Epithelial cell of proximal tubule (primary cell): ENCODE results near the gene COL16A1. TPM values are rescaled to one million over a fixed set of nuclear protein-coding genes. Genes with fewer than 3 reads are reported as not detected.

Experiments used
- DNase-seq: peaks from one replicate; pipeline ENCODE4 v3.0.0-alpha.2; 2011; ENCODE audit warnings: low read depth
- H3K4me3 ChIP-seq: 2 replicates; pipeline ENCODE4 v1.5.1; 2011; ENCODE audit warnings: low read depth, mild to moderate bottlenecking, low read length
- total RNA-seq: library from RNA; depleted of rRNA; stranded (reverse); fragments of >200 nt; gene quantifications from 2 replicates; pipeline ENCODE4 v1.2.3, GENCODE V29; 2015
- TF ChIP-seq, protein P1 (sequence below): conservative IDR thresholded peaks from 2 replicates; pipeline ENCODE4 v1.5.1; 2012; ENCODE audit warnings: low read depth, mild to moderate bottlenecking, low read length

Gene COL16A1
- 5.2 and 5.3 TPM in 2 replicates for total RNA-seq

DNA sequence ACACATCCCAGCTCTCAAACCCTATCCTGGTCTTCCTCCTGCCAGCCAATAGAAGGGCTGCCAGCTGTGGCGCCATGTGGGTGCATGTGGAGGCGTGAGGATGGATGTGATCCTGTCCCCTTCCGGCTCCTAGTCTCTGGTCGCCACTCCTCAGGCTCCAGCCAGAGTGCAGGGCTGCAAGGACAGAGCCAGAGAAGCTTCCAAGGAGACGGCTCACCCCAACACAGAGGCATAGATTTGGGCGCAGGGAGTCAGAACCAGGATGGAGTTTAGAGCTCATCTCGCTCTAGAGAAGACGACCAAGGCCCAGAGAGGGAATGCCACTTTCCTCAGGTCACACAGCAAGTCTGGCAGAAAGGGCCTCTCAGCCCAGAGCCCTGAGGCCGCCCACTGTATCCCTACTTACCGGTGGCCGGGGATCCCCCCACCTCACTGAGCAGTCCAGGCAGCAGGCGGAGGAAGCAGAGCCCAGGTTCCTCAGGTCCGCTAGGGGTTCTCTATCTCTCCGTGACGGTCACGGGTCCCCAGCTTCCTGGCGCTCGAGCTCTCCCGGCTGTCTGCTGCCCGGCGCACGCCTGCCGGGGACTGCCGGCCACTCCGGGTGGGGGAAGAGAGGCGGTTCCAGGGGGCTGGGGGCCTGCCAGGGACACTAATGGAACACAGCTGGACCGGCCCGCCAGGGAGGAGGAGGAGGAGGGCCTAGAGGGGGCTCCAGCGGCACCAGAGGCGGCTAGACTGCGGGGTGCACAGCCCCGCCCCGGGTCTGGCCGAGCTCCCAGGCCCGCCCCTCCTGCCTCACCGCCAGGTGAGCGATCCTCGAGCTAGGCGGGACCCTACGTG is at the start of gene COL16A1:
COL16A1 (minus strand) TSS at position 587 of the 840 bp plus-strand sequence. CDS start 1,824 bp downstream, outside the sequence.
- TF ChIP-seq, protein P1, sequence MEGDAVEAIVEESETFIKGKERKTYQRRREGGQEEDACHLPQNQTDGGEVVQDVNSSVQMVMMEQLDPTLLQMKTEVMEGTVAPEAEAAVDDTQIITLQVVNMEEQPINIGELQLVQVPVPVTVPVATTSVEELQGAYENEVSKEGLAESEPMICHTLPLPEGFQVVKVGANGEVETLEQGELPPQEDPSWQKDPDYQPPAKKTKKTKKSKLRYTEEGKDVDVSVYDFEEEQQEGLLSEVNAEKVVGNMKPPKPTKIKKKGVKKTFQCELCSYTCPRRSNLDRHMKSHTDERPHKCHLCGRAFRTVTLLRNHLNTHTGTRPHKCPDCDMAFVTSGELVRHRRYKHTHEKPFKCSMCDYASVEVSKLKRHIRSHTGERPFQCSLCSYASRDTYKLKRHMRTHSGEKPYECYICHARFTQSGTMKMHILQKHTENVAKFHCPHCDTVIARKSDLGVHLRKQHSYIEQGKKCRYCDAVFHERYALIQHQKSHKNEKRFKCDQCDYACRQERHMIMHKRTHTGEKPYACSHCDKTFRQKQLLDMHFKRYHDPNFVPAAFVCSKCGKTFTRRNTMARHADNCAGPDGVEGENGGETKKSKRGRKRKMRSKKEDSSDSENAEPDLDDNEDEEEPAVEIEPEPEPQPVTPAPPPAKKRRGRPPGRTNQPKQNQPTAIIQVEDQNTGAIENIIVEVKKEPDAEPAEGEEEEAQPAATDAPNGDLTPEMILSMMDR, result peak; percentile 5
- peak within 1 kb of the TSS; percentile 26 for H3K4me3 ChIP-seq
- no peak for DNase-seq

DNA sequence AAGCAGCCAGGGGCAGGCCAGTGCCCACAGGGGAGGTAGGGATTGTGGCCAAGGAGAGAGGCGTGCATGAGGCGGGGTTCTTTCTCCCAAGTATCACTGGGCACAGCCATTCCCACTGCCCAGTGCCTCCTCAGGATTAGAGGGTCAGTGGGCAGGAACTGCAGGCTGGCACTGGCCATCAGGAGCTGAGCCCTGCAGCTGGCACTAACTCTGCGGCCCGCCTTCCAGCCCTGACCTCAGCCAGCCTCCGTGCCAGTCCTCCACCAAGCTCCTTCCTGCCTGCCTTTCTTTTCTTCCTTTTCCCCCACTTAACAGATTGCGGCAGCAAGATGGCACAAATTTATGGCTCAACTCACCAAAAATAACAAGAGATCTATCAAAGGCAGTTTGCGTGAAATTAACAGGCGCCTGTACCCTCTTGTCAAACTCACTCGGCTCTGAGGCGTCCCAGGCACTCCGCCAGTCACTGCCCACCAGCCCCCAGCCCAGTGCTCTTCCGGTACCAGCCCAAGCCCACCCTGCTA is 49.2 kb upstream of the COL16A1 start:
- DNase-seq, result no peak
- no peak overlapping the region for H3K4me3 ChIP-seq
- TF ChIP-seq, protein P1, result no peak

DNA sequence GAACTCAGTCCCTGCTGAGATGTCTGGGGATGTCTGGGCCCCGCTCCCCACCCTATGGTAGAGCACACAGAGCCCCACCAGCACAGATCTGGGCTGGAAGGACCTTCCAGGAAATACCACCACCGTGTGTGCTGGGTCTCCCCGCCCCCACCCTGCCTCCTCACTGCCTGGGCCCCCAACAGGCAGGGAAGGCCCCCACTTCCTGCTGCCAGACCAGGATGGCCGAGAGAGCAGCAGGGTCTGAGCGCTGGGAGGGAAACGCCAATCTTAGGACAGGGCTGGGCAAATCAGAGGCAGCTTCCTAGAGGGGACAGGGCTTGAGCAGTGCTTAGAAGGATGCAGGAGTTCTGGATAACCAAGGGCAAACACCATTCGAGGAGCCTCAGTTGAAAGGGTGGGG is 48.4 kb upstream of the COL16A1 start:
- no peak for DNase-seq
- H3K4me3 ChIP-seq, result no peak overlapping the region

DNA sequence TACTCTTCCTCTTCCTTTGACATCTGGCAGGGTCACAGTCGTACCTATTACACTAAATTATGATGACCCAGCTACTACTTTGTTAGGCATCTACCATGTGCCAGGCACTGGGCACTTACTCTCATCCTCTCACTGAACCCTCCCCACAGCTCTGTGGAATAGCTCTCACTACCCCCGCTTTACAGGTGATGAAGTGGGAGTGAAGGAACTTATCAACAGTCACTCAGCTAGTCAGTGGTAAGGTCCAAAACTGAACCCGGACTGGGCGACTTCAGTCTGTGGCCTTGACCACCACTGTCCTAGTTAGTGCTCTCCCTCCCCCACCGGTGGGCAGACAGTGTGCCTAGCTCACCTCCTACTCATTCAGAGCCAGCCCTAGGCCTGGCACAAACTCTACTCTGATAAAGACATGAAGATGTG is 48.0 kb upstream of the COL16A1 start:
- TF ChIP-seq, protein P1, result no peak
- H3K4me3 ChIP-seq, result no peak overlapping the region
- no peak for DNase-seq

More for the DNA sequence above, 48.4 kb upstream of the COL16A1 start:
- TF ChIP-seq, protein P1, result no peak

DNA sequence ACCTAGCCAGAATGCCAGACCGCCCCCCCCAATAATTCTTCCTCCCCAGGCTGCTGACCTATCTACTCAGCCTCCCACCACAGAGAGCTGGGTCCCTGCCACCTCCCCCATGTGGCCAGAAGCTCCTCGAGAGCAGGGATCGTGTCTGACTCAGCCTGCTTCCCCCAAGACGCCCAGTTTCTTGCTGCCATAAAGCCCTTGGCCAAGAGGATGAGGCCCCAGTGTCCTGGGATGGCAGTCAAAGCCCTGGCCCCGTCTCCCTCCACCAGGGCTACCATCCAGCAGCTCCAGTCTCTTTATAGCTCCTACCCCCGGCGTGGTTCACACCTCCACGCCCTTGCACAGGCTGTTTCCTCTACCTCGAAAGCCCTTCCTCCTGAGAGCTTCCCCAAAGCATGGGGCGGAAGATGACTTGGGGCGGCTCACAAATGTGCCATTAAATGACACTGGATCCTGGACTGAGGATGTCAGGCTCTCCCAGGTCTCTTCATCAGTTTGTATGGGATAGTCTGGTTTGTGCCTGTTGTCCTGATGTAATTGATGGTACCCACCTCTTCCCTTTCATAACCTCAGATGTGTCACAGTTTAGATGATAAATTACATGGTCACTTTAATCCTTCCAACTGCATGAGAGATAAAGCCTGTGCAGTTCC is 47.2 kb upstream of the COL16A1 start:
- TF ChIP-seq, protein P1, result no peak
- no peak for DNase-seq
- no peak overlapping the region for H3K4me3 ChIP-seq

DNA sequence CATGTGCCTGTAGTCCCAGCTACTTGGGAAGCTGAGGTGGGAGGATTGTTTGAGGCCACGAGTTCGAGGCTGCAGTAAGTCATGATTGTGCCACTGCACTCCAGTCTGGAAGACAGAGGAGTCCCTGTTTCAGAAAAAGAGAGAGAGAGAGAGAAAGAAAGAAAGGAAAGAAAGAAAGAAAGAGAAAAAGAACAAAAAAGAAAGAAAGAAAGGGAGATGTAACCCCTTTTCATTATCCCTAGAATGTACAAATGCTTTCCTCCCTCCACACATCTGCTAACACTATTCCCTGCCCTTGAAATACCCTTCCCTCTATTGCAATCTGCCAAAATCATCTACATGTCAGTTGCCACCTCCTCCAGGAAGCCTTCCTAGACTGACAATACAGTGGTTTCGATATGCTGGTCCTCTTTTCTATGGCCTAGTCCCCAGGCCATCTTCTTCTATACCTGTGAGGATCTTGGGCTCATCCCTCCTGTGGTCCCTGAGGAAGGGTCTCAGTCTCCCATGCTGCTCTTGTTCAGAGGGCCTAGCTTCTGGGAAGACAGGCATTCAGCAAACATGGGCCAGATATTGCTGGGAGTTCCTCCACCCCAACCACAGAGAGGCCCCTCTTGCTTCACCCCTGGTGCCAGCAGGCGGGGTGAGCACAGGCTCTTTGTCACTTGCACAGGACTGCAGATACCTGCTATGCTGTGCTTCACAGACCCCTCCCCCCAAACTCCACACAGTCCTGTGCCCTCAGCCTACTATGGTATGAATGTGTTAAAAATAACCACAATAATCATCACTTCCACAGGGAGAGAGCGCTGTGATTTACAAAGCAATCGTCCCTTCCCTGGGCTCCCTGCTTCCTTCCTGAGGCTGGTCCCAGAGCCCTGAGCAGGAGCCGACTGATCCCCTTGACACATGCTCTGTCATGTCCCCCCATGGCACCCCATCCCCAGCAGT is 46.2 kb upstream of the COL16A1 start:
- no peak overlapping the region for H3K4me3 ChIP-seq
- TF ChIP-seq, protein P1, result no peak
- no peak for DNase-seq
